ENCODE results near the gene ADCY5.

ADCY5 gene

DNA sequence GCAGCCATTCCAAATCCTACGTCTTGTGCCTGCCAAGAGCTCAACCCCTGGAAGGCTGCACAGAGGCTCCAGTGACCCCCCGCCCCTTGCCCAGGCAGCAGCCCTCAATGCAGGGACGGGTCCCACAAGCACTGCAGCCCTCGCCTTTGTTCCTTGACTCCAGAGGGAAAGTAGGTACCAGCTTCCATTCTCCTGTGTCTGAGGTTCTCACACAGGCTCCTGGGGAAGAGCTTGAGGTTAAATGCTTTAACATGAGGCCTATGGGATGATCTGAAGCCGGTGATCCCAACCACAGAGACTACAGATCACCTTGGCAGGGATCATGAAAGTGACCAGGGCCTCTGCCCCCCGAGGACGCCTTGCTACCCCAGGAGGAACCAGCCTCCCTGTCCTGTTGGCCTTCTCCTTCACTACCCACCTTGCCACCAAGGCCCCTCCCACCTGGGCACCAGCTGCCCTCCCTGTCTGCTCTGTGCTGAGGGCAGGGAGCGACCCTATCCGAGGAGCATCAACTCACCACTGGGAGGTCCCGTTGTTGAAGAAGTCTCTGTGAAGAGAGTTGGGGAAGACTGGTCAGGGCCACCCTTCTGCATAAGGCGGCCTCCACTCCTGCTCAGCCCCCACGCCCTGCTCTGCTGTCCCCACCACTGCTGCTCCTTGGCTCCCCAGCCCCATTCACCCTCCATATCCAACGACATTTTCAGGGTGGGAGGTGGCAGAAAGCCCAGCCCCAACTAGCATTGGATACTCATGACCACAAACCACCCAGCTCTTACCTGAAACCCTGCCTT lies 151.9 kb downstream of the ADCY5 start:
- DNase-seq: no peak

DNA sequence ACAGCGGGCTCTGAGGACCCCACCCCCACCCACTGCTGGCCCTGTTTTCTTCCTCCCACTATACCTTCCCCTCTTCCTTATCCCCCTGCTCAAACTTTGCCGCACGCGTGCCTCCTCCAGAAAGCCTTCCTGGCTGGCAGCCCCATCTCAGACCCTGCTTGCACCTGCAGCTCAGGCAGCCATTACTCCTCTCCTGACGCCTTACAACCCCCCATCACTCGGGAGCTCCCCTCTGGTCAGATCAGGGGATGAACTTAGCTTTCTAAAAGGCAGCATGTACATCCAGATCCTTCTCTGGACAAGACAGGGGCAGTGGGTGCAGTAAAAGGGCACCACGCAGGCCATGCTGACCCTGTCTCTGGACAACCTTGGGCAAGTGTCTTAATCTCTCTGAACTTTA lies 152.6 kb downstream of the ADCY5 start:
- no peak for DNase-seq

DNA sequence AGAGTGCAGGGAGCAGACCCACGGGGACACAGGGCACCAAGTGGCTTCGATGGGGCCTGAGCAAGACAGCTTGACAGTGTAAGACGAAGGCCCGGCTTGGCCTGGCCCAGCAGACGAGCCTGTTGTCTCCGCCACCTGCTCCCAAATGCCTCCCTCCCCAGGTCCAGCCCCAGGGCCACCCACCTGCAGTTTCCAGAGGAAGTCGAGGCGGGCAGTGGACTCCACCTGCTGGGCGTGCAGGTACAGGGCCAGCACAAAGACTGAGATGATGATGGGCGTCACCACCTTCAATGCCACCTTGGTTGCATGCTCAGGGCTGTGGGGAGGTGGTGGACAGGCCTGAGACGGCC lies 153.0 kb downstream of the ADCY5 start:
- DNase-seq: no peak

DNA sequence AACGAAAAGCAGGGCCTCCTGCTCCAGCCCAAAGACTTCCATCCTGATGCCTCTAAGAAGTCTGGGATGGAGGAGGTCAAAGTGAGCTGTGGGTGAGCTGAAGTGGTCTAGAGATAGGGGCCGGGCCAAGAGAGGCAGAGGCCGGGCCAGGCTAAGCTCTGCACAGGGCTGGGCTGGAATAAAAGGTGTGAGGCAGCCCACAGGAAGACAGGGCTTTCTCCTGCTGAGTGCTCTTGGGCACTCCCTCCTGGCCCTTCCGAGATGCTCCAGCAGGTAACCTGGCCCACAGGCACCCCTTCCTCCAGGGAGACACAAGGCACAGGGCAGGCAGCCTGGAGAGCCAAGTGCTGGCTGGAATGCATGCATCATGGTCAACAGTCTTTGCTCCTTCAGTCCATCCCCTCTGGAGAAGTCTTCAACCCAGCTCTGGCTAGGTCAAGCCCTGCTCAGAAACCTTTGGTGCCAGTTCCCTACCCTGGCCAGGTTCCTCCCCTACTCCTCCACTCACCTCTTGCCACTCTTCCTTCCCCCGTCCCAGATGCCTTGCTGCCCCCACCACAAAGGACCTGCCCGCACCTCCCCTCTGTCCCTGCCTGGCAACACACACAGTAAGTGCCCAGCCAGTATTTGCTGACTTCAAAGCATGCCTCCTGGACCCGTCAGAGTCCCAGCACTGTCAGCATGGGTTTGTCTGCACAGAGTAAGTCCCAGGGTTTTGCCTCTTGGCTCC lies 153.6 kb downstream of the ADCY5 start:
- no peak for DNase-seq

DNA sequence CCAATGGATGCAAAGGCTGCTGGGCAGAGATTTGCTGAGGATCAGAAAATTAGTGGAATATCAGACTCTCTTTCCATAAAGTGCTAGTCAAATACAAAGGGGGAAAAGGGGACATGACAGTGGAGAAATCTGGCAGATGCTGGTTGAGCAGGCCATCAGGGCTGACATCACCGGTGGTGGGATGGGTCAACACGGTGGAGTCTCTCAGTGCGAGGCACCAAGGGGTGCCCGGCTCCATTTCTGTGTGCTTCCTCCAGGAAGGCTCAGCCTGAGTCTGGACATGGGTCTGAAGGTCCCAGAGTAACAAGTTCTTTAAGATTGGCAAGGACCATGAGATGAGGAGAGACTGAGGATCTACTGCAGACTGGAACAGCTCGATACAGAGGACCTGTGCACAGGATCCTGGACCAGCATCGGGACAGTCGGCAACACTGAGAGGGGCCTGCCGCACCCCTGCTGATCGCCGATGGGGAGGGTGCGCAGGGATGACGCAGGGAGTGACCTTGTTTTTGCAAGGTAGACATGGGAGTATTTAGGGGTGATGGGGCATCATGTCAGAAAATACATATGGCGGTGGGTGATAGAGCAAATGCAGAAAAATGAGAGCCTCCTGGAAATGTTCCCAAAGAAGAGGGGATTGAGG lies 154.5 kb downstream of the ADCY5 start:
- no peak for DNase-seq

DNA sequence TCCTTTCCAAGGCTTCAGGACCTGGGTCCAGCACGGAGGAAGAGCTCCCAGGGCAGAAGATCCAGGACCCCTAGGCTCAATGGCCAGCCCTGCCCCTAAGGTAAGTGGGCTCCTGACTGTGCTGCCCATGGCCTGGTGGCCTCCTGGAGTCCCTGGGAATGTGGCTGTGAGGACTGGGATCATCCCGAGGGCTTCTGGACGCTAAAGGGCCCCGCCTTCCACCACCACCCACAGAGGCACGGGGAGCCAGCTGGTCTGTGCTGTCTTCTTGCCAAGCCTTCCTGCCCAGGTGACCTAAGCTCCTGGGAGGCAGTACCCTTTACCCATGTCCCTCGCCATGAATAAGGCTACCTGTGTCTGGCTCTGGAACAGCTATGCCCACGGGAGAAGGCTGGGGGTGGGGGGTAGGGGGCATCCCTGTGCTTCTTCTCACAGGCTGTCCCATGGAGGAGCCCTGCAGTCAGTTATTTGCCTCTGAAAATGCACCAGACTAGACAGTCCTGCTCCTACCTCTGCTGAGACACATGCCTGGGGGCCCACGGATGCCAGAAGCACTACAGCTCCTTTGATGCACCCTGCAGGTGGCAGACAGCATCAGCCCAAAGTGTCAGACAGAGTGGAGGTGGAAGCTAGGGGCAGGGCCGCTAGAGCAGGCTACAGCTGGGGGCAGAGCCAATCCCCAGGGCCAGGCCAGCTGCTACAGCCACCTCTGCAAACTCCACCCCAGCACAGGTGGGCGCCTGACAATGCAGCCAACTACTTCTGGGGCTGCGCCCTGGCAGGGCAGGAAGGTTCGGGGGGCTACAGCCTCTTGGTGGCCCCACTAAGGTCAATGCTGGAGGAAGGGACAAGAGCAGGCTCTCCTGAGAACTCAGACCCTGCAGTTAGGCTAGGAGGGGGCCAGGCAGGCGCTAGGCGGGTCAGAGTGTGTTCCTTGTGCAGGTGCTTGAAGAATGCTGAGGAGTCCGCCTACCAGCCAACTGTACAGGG lies 156.3 kb downstream of the ADCY5 start:
- DNase-seq: no peak

DNA sequence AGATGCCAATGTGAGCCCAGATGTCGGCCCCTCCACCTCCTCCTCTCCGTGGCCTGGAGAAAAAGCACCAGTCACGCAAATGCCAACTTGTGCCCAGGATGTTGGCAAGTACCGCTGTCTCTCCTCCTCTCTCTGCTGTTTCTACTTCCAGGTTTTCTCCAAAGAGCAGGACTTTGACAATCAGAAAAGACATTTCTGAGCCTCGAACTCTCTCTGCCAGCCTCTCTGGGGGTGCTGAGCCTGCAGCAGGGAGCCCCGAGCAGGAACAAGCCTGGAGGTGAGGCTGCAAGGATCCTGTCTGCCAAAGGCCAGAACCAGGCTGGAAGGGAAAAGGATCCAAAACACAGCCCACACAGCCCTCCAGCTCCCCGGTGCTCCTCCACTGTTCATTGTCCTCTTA lies 157.5 kb downstream of the ADCY5 start:
- no peak for DNase-seq

DNA sequence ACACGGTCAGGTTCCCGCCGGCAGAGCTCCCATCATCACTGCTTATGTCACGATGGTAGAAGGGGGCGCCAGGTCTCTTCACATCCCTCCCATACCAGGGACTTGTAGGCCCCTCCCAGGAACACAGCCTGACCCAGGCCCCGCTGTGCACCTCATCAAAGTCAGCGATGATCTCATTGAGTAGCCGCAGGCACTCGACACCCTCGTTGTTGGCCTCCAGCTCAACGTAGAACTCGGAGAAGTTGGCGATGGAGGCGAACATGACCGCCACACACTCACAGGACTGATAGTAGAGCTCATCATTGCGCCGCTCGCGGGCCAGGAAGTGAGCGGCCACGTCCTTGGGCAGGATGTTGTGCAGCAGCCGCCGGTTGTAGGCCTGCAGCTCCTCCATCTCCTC lies 157.9 kb downstream of the ADCY5 start:
- no peak for DNase-seq

DNA sequence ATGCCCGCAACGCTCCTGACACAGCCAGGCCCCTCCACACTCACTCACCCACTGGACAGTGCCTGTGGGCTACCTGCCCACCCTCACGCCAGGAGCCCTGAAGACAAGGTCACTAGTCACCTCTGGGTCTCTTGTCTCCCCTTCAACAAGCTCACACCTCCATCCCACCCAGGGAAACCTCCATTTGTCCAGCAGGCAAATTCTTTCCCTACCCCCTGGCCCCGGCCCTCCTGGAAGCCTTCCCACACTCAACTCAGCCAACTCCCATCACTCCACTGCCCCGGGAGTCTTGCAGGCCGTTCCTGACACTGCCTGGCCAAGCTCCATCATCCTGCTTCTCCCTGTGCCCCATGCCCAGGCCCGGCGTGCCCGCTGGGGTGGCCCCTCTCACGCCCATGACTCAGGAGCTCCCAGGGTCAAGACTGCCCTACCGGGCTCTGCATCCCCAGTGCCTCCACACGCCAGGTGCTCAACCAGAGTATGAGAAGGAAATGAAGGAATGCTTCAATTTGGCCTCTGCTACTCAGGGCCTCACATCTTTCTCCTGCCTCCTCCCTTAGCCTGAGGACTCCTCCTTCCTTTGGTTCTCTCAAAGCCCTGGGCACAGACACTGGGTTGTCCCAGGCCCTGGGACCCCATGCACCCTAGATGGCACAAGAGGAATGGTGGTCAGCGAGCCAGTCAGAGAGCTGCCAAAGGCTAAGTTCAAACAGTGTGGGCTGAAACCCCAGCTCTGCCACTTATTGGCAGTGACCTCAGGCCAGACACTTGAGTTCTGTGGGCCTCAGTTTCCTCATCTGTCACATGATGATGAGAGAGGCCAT lies 158.6 kb downstream of the ADCY5 start:
- DNase-seq: no peak

DNA sequence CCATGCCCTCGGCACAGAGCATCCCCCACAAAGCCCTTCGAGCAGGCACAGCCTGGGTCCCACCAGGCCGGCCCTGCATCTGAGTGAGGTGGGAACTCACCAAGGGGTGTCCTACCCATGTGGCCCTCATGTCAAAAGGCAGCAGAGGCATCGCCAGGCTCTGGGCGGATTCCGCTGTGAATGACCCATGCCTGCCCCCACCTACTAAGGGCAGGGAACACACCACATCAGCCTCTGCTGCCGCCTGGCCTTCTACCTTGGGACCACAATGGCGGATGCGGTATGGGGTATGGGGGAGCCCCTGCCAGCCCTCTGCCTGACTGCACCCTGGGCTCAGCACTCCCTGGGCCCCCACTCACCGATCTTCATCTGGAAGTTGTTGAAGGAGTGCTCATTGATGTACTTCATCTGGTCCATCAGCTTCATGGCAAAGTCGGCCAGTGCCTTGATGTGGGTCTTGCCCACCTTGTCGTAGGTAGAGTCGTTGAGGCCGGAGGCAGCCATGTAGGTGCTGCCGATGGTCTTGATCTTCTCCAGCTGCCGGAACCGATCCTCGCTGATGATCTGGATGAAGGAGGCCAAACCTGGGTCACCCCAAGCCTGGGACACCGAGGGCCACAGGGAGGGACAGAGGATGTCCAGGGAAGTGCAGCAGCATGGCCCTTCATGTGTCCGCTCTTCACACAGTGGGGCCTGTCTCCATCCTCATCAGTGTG lies 159.3 kb downstream of the ADCY5 start:
- DNase-seq: no peak

DNA sequence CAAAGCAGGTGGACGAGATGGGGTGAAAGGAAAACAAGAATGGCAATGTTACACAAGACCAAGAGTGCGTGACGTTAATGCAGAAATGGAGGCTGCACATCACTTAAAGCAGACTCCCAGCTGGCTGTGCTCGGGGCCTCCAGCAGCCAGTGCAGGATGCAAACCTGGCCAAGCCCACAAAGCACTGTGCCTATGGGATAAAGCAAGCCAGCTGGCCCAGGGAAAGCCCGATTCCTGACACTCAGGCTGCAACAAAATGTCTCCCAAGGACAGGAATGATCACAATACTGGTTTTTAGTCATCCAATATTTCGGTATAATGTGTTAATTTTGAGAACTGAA lies 161.0 kb downstream of the ADCY5 start:
- no peak for DNase-seq

DNA sequence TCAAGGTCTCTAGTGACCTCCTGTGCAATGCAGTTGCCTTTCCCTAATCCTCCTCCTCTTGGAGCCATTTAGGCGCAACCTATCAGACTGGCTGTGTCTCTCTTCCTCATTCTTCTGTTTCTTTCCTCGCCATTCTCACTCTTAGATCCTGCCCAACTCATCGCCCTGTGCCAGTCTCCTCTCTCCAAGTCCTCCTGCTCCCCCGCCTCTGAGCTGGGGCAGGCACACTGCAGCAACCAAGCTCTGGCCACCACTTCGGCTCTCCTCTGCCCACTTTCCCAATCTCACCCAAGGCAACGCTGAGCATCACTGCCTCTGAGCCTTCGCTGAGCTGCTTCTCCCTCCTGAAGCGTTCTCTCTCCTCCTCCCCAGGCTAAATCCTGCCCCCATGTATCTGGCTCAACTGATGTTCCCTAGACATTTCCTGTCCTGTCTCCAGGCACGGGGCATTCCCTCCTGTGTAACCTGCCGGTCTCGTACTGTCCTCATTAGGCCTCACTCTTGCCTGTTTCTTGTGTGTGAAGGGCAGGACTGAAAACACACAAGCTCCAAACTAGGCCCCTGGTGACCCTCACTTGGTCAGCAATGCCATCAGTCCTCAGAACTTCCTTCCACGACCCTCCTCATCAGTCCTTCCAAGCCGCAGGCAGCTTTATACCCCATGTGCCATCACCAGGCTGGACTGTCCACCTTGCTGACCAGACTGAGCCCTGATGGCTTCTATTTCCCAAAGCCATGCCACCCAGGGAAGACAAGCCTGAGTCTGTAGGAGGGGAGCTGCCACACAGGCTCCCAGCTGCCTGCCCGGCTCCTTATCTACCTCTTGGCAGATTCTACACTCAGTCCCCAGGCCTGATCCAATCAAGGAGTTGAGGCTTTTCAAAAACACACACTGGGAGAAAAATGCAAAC lies 161.6 kb downstream of the ADCY5 start:
- DNase-seq: no peak

DNA sequence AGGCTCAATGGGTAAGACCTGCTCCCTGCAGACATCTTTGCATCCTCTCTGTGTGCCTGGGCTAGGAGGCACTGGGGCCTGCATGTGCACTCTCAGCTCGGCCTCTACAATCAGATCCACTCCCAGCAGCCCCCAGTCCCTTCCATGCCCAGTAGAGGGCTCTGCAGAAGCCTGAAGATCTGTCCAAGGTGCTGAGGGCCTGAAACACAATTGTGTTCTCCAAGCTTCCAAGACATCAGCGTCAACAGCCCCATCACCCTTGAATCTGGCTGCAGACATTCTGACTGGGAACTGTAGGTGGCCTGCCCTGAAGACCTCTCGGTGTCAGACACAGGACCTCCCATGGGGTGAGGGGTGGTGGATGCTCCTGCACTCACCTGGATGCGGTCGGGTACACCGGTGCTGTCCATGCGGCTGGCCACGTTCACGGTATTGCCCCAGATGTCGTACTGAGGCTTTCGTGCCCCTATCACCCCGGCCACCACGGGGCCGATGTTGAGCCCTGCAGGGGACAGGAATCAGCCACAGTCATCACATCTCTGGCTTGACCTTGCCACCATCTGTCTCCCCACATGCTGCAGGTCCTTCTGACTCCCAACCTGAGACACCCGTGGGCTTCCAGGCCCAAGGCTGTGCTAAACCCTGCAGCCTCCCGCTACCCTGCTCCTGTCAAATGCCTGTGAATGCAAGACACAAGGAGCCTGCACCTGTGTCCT lies 162.4 kb downstream of the ADCY5 start:
- DNase-seq: peak; percentile 19

DNA sequence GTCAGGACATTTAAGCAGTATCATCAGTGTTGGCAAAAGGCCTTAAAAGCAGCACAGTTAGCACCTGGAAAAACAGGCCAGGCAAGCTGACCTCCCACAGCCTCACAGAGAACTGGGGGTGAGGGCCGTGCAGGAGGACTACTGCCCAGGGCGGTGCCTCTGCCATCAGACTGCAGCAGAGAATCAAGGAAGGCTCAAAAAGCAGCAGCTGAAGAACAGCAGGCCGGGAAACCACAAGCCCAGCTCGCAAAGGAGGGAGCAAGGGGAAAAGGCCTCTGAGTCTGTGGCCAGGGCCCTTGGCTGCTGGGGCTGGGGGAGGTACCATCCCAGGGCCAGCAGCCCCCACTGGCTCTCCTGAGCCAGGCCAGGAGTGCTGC lies 163.0 kb downstream of the ADCY5 start:
- no peak for DNase-seq

DNA sequence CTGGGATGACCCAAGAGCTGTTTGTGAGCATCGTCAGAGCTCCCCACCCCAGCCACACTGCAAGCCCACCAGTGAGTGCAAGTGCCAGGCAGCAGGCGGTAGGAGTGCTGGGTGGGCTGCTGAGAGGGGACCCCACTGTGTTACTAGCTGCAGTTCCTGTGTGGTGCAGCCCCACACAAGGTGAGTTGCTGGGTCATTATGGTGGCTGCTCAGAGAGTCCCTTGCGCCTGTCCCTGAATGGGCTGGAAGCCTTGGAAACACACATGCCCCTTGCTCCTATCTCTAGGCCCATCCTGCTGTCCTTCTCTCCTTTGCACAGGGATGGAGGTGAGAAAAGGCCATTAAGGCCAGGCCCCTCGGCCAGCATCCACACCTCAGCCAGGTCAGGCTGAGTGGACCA lies 163.4 kb downstream of the ADCY5 start:
- DNase-seq: no peak

DNA sequence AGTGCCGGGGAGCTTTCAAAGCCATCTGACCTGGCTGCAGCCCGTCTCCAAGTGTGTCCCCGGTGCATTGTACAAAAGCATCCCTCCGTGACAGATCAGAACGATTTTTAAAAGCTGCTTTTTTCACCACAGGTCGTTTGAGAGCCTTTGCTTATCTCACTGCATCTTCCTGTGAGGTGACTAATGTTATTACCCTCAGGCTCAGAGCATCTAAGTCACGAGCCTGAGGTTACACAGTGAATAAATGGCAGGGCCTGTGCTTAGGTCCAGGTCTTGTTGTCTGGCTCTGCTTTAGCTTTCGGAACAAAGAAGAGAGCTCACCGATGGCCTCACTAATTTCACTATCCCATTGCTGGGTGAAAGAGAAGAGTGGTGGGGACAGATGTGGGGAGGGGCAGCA lies 163.8 kb downstream of the ADCY5 start:
- DNase-seq: no peak

DNA sequence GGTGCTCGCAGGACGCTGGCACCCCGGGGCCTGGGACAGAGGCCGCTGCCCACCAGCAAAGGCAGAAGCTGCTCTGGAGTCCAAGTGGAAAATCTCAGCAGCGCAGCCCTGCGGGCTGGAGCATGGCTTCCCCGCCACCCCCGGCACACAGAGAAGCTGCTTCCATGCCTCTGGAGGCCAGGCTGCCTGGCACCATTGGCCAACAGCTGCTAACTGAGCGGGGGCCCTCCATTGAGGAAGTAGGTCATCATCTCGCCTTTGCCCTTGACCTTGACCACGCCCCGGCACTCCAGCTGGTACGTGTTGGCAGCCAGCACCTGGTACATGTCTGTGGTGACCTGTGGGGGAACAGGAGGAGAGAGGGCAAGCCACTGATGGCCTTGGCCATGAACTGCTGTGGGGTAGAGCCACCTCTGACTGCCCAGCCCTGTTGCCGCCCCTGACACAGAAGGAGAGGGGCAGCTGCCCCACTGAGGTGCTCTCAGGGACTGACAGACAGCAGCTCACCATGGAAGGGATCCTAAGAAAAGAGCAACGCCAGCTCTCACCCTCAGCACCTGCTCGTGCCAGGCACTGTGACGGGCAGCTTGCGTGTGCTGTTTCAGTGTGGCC lies 164.4 kb downstream of the ADCY5 start:
- DNase-seq: no peak

DNA sequence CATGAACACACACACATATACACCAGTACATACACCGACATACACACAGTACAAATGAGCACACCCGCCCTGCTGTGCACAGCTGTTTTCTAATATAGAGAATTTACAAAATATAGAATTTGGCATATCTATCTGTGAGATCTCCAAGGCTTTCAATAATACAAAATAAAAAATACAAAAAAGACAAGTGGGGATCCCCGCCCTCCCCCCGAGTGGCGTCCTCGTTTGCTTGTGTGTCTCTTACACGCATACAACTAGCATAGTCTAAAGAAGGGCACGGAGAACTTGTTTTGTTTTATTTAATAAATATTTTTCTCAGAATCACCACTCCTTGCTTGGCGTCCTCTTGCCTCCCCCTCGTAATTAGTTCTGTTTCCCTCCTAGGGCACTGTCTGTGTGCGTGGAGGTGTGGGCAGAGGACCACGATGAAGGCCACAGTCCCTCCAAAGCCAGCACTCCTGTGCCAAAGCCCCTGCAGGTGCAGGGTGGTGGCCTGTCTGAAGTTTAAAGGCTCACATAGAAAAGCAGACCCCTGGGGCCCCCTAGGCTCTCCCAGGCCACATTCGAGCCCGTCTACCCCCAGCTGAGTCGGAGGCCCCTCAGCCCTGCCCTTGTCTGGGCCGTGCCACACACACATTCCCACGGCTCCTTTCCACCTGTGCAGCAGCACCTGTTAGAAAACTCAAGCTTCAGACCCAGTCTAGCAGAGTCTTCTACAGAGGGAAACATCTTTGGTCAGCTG lies 165.1 kb downstream of the ADCY5 start:
- no peak for DNase-seq

DNA sequence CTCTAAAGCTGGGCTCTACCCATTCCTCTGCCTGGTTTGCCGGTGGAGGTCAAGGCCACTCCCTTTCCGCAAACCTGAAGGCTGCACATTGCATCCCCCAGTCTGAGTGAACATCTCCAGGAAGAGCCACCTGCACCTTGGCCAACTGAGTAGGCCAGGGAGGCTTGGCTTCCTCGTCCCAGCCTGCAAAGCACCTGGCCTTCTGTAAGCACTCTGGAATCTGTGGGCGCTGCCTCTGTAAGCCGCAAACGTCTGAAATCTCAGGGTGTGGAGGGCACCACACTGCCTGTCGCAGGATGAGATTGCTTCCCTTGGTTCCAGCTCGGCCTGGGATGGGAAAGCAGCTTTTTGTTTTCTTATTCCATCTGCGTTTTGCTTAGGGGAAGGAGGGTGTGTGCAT lies 165.8 kb downstream of the ADCY5 start:
- DNase-seq: no peak

Data from CD4-positive, alpha-beta T cell treated with Interleukin-21 for 1 hour (primary cell).